ENCODE results near the gene ZMIZ1.

Gene ZMIZ1

DNA sequence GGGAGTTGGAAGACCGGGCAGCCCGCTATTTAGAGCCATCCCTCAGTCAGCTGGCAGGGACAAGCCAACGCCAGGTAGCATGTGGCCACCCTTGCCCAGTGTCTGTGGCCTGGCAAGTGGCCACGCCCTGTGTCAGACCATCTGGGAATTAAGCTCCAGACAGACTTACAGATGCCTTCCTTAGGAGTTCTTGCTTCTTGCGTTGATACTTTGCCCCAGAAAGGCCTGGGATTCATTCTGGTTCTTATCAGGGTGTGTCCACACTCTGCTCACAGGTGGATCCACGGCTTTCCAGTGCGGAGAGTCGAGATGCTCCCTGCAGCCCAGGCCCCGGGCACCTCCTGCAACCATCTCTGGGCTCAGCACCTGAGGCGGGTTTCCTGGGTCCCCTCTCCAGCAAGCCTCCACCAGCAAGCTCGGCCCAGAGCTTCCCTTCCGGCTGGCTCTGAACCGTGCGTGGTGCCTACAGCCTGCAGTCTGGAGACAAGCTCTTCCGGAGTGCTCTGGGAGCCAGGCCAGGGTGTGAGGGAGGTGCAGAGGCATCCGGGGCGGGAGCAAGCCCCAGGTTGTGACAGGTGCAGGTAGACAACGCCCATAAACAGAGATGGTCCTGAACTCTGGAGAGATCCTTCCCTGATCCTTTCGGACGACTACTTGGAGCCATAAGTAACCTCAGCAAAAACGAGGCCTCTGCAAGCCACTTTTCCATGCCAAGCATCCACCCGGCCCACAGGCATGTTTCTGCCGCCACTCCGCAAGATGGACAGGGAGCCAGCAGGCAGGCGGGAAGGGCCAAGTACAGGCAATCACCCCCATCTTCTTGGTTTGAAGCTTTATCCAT lies 246.2 kb downstream of the ZMIZ1 start:
- DNase-seq, result no peak

GRCh38 chr10:79315602-79315920 lies 246.8 kb downstream of the ZMIZ1 start:
- no peak for DNase-seq

GRCh38 chr10:79316671-79317431 lies 248.1 kb downstream of the ZMIZ1 start:
- DNase-seq, result peak; percentile 9

DNA sequence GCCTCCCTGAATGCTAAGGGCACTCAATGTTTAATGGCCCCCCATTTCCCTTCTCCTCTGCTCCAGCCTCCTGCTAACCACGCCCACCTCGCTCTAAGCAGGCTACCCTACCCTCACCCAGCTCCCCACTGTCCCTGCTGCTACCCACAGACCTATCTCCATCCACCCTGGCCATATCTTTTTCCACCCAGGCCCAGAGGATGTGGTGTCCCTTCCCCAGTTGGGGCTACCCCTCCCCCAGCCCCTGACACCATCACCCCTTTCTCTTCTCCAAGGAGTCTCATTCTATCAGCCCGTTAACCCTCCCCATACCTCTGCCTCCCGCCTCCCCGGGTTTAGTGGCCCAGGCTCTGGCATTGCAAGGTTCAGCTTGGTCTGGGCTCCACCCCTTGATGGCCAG lies 249.6 kb downstream of the ZMIZ1 start:
- no peak for DNase-seq

- no peak for DNase-seq
These were observed 250.5 kb downstream of the ZMIZ1 start for GRCh38 chr10:79319115-79319771.

DNA sequence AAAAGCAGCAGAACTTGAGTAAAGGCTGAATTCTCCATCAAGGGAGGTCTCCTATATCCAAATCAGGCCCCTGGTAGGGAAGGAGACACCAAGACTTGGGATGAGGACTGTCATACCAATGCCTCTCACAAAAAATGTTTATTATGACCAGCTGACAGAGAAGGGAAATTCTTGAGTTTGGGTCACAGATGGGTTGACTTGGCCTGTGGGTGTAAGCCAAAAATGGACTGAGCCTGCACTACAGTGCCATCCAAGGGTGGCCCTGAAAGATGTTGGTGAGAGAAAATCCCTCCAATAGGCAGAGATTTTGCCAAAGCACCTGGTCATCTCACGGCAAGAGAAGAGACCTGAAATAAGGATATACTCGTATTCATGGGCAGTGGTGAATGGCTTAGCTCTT lies 251.6 kb downstream of the ZMIZ1 start:
- DNase-seq, result no peak

DNA sequence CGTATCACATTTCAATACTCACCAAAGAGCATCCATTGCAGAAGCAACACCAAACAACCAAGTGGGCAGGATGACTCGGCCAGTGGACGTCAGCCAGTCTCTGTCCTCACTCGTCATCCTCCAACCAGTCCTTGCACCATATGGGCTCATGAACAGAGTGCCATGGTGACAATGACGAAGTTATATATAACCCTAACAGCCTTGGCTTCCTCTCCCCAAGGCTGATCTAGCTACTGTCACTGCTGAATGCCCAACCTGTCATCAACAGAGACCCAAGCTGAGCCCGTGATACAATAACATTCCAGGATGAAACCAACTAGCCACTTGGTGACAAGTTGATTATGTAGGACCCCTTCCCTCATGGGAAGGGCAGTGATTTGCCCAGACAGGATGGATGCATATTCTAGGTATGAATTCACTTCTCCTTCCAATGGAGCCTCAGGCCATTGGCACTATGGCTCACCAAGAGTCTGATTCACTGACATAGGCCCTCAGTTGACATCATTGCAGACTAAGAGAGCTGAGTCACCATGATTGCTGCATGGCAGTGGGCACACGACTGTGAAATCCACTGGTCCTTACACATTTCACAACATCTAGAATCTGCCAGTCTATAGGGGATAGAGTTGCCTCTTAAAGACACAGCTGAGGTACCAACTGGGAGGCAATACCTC lies 252.2 kb downstream of the ZMIZ1 start:
- DNase-seq, result peak; percentile 45

- no peak for DNase-seq
These were observed 252.7 kb downstream of the ZMIZ1 start for GRCh38 chr10:79321494-79321882.

DNA sequence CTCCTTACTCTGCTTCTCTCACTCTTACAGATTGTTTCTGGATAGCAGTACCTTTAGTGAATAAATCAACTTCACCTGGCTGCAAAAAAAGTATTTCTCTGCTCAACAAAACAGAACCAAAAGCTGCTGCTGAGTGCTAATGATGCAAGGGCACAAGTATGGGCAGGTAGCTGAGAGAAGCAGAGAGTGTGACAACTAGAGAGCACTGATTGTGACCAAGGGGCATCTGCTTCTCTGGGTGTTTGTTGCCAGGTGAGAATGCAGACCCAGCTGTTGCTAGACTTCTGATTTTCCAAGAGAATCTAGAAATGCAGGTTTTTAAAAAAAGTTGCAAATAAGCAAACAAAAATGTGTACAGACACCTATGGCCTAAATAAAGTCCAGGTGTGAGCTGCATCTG lies 253.2 kb downstream of the ZMIZ1 start:
- DNase-seq, result no peak

- DNase-seq, result peak; percentile 74
These were observed 254.1 kb downstream of the ZMIZ1 start for GRCh38 chr10:79322616-79323543.

DNA sequence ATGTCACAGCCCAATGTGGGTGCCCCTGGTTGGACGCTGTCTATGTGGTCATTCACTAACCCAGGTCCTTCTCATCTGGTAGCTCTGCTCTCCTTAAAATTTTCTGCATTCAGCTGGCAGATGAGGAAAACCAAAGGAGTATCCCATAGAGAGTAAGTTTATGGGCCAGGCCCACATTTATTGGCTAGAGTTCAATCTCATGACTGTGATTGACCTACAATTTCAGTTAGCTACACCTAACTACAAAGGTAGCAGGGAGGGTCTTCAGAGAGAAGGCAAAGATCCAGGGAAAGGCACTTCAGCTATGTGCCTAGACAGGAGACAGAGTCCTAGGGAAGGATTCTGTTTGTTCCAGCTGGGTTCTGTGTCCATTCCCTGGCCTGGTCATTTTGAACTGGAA lies 254.8 kb downstream of the ZMIZ1 start:
- DNase-seq, result no peak

DNA sequence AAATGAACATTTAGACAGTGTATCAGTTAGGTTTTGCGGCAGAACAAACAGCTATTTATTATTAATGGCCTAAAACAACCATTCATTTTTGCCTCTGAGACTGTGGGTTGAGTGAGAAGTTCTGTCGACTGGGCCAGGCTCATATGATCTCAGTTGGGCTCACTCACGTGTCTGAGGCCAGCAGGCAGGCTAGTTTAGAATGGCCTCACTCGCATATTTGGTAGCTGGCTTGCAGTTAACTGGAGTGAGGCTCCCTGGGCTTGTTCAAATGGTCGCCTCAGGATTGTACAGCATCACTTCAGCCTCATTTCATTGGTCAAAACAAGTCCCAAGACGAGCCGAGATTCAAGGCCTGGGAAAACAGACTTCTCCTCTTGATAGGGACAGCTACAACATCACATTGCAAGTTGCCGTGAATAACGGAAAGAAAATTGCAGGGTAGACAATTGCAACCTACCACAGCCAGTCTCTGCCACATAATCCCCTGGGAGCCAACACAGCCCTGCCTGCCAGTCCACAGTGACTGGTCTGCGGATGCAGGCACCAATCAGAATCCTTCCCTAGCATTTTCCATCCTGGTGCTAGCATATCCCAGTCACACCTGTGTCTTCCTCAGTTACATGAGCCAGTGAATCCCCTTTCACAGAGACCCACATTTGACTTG lies 255.4 kb downstream of the ZMIZ1 start:
- DNase-seq, result no peak

GRCh38 chr10:79326361-79327089 lies 257.8 kb downstream of the ZMIZ1 start:
- no peak for DNase-seq

- DNase-seq, result no peak
These were observed 258.3 kb downstream of the ZMIZ1 start for GRCh38 chr10:79327090-79327457.

DNA sequence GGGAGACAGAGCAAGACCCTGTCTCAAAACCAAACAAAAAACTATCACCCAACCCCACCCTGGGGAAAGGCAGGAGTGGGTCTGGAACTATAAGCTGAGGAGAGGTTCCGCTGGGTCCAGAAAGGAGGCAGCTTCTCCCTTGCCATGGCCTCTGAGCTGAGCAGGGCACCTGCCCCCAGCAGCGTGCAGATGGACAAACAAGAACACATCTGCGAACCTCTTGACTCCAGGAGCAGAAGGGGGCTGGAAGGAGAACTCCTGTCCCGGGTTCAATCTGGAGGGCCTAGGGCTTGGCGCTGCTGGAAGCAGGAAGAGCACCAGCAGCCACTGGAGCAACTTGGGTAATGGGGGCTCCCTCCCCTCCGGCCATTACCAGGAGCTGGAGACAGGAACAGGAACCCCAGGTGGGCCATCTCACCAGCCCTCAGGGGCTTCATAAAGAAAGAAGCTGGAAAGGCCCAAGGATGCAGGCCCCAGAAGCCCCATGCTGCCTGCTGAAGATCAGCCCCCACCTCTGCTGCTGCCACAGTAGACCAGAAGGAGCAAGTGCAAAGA lies 259.5 kb downstream of the ZMIZ1 start:
- DNase-seq, result no peak

- DNase-seq, result no peak
These were observed 260.2 kb downstream of the ZMIZ1 start for GRCh38 chr10:79328737-79329504.

- no peak for DNase-seq
These were observed 260.8 kb downstream of the ZMIZ1 start for GRCh38 chr10:79329529-79329928.

- no peak for DNase-seq
These were observed 262.5 kb downstream of the ZMIZ1 start for GRCh38 chr10:79331226-79331625.

GRCh38 chr10:79331709-79332108 lies 262.9 kb downstream of the ZMIZ1 start:
- DNase-seq, result peak; percentile 89
